HepG2 (cell line): ENCODE measurements around the gene JMJD6. TPM values are rescaled to one million over a fixed set of nuclear protein-coding genes. Genes with fewer than 3 reads are reported as not detected.

Experiments
- FOXO1 ChIP-seq: sonication (generic); formaldehyde crosslinking; IDR thresholded peaks from 2 replicates; pipeline ENCODE4 v1.4.0; 2020; ENCODE audit warnings: missing genetic modification reagents
- HOXA7 ChIP-seq: sonication (generic); formaldehyde crosslinking; IDR thresholded peaks from 2 replicates; pipeline ENCODE4 v1.8.1; 2022; ENCODE audit warnings: mild to moderate bottlenecking, missing genetic modification reagents, moderate library complexity
- JUNB ChIP-seq: sonication (generic); formaldehyde crosslinking; IDR thresholded peaks from 2 replicates; pipeline ENCODE4 v1.8.0; 2022; ENCODE audit warnings: missing genetic modification reagents, mild to moderate bottlenecking, borderline replicate concordance
- MAFK ChIP-seq, 2 experiments: IDR thresholded peaks in 1 of 2; conservative IDR thresholded peaks in 1 of 2; 2 replicates each; pipeline ENCODE4 v1.6.1; 2011; ENCODE audit warnings: improper control_type of control experiment in 2 of 2, low read length in 2 of 2
- MXD4 ChIP-seq: IDR thresholded peaks from 2 replicates; pipeline ENCODE4 v1.6.1; 2016; ENCODE audit warnings: mild to moderate bottlenecking, missing biosample characterization, missing genetic modification reagents
- NBN ChIP-seq: fragments of 450-650 bp; conservative IDR thresholded peaks from 2 replicates; pipeline ENCODE4 v1.6.1; 2017
- PLRG1 ChIP-seq: fragments of 450-650 bp; conservative IDR thresholded peaks from 2 replicates; pipeline ENCODE4 v1.6.1; 2016
- RFX3 ChIP-seq: IDR thresholded peaks from 2 replicates; pipeline ENCODE4 v1.6.1; 2016; ENCODE audit warnings: missing biosample characterization, missing genetic modification reagents
- SMARCC2 ChIP-seq: fragments of 450-650 bp; IDR thresholded peaks from 2 replicates; pipeline ENCODE4 v1.6.1; 2017; ENCODE audit warnings: antibody characterized with exemption, mild to moderate bottlenecking
- SMARCE1 ChIP-seq: fragments of 450-650 bp; IDR thresholded peaks from 2 replicates; pipeline ENCODE4 v1.6.1; 2017; ENCODE audit warnings: borderline replicate concordance
- U2AF2 ChIP-seq: fragments of 200-400 bp; formaldehyde crosslinking; IDR thresholded peaks from 2 replicates; pipeline ENCODE4 v1.6.1; 2017; ENCODE audit warnings: low read depth, mild to moderate bottlenecking, low read length
- ZNF20 ChIP-seq: sonication (generic); formaldehyde crosslinking; IDR thresholded peaks from 2 replicates; pipeline ENCODE4 v1.4.0; 2020; ENCODE audit warnings: mild to moderate bottlenecking, moderate library complexity, missing genetic modification reagents
- ZNF7 ChIP-seq: IDR thresholded peaks from 2 replicates; pipeline ENCODE4 v1.6.1; 2016; ENCODE audit warnings: missing biosample characterization, missing genetic modification reagents
- ZSCAN29 ChIP-seq: sonication (generic); formaldehyde crosslinking; conservative IDR thresholded peaks from 2 replicates; pipeline ENCODE4 v1.4.0; 2020; ENCODE audit warnings: mild to moderate bottlenecking, missing genetic modification reagents
- polyA plus RNA-seq, 8 experiments: library from polyadenylated mRNA; depleted of rRNA in 3 of 8; stranded (reverse) in 7 of 8; unstranded in 1 of 8; fragments of >200 nt; fragmentation: Illumina TruSeq in 4 of 8; extraction: Trizol in 4 of 8; gene quantifications; 2 replicates each; pipeline versions ENCODE4 v1.2.1 to v1.2.3, GENCODE V29; 2011 to 2016; ENCODE audit warnings: low read depth in 4 of 8, missing spikeins in 1 of 8, mixed read lengths in 1 of 8; ENCODE audit not compliant: insufficient read depth in 1 of 8
- total RNA-seq, 5 experiments: library from RNA; depleted of rRNA; stranded (reverse); fragments of >200 nt; fragmentation: Illumina TruSeq; extraction: Trizol; gene quantifications; 2 replicates each; pipeline ENCODE4 v1.2.3, GENCODE V29; 2016; ENCODE audit warnings: low read depth in 1 of 5
- TF ChIP-seq, protein P1 (sequence below): IDR thresholded peaks from 2 replicates; pipeline ENCODE4 v1.4.0; 2020; ENCODE audit warnings: mild to moderate bottlenecking, missing genetic modification reagents
- TF ChIP-seq, protein P2 (sequence below), 2 experiments: IDR thresholded peaks; 2 replicates each; pipeline ENCODE4 v1.6.1; 2011 to 2012; ENCODE audit warnings: low read length in 2 of 2, borderline replicate concordance in 1 of 2, low read depth in 1 of 2, mild to moderate bottlenecking in 1 of 2, moderate library complexity in 1 of 2
- TF ChIP-seq, protein P3 (sequence below): sonication (generic); formaldehyde crosslinking; IDR thresholded peaks from 2 replicates; pipeline ENCODE4 v1.9.0; 2021; ENCODE audit warnings: missing genetic modification reagents, borderline replicate concordance
- TF ChIP-seq, protein P4 (sequence below): IDR thresholded peaks from 2 replicates; pipeline ENCODE4 v1.6.1; 2016; ENCODE audit warnings: missing compliant biosample characterization, missing genetic modification reagents, borderline replicate concordance

The JMJD6 gene
- total and polyA plus RNA-seq, 2 of the 13 experiments (the other 11 are each of a cell fraction or from before 2014, with no cell fraction given) = 33.6 to 41.0 TPM

DNA sequence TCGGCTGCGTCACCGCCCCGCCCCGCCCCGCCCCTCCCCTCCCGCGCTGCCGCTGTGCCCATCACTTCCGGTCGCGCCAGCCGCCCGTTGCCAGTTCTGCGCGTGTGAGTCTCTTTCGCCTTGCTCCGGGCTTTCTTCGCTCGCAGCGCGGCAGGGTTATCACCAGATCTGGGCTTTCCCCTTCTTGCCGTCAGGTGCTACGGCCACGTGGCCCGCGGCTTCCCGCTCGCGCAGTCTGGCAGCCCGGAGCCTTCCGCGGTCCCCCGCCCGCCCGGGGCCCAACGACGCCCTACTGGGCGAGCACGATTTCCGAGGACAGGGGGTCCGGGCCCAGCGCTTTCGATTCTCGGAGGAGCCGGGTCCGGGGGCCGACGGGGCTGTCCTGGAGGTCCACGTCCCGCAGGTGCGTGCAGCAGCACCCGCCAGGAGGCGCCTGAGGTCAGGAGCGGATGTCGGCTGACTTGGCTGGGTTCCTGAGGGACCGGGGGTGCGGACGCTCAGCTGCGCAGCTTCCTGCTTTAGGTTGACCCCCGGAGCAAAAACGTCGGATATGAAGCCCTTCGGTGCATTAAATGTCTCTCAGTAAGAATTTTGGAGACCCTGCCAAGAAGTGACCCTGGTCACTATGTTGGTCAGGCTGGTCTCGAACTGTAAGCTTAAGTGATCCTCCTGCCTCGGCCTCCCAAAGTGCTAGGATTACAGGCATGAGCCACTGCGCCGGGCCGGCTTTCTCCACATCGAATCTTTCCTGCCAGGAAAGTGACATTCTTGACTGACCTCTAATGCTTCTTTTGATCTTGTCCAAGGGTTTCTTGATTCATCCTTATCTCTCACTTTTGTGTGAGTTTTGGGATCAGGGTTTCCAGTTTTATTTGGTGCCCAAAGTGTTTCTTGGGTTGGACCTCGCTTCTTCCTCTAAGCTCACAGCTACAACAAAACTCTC is 641 bp upstream of the JMJD6 start, which contains the start of gene METTL23 (continued):
- 0 out of 2 replicates have a peak, but pooled peaks have one; percentile 60 for TF ChIP-seq ZNF20 (CRISPR knock-in tag)
- TF ChIP-seq HOXA7 (CRISPR knock-in tag) = peak; percentile 68; the same call in 1 of the 2 replicates
- no peak for TF ChIP-seq ZNF7 (CRISPR knock-in tag)
- no peak for TF ChIP-seq SMARCC2
- no peak for TF ChIP-seq SMARCE1
- TF ChIP-seq, protein P1, sequence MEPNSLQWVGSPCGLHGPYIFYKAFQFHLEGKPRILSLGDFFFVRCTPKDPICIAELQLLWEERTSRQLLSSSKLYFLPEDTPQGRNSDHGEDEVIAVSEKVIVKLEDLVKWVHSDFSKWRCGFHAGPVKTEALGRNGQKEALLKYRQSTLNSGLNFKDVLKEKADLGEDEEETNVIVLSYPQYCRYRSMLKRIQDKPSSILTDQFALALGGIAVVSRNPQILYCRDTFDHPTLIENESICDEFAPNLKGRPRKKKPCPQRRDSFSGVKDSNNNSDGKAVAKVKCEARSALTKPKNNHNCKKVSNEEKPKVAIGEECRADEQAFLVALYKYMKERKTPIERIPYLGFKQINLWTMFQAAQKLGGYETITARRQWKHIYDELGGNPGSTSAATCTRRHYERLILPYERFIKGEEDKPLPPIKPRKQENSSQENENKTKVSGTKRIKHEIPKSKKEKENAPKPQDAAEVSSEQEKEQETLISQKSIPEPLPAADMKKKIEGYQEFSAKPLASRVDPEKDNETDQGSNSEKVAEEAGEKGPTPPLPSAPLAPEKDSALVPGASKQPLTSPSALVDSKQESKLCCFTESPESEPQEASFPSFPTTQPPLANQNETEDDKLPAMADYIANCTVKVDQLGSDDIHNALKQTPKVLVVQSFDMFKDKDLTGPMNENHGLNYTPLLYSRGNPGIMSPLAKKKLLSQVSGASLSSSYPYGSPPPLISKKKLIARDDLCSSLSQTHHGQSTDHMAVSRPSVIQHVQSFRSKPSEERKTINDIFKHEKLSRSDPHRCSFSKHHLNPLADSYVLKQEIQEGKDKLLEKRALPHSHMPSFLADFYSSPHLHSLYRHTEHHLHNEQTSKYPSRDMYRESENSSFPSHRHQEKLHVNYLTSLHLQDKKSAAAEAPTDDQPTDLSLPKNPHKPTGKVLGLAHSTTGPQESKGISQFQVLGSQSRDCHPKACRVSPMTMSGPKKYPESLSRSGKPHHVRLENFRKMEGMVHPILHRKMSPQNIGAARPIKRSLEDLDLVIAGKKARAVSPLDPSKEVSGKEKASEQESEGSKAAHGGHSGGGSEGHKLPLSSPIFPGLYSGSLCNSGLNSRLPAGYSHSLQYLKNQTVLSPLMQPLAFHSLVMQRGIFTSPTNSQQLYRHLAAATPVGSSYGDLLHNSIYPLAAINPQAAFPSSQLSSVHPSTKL (CRISPR knock-in tag) = no peak
- no peak for TF ChIP-seq ZSCAN29
- no peak for TF ChIP-seq FOXO1 (CRISPR knock-in tag)
- 0 out of 2 replicates have a peak, but pooled peaks have one; percentile 17 for TF ChIP-seq JUNB (CRISPR knock-in tag)
- TF ChIP-seq, protein P2, sequence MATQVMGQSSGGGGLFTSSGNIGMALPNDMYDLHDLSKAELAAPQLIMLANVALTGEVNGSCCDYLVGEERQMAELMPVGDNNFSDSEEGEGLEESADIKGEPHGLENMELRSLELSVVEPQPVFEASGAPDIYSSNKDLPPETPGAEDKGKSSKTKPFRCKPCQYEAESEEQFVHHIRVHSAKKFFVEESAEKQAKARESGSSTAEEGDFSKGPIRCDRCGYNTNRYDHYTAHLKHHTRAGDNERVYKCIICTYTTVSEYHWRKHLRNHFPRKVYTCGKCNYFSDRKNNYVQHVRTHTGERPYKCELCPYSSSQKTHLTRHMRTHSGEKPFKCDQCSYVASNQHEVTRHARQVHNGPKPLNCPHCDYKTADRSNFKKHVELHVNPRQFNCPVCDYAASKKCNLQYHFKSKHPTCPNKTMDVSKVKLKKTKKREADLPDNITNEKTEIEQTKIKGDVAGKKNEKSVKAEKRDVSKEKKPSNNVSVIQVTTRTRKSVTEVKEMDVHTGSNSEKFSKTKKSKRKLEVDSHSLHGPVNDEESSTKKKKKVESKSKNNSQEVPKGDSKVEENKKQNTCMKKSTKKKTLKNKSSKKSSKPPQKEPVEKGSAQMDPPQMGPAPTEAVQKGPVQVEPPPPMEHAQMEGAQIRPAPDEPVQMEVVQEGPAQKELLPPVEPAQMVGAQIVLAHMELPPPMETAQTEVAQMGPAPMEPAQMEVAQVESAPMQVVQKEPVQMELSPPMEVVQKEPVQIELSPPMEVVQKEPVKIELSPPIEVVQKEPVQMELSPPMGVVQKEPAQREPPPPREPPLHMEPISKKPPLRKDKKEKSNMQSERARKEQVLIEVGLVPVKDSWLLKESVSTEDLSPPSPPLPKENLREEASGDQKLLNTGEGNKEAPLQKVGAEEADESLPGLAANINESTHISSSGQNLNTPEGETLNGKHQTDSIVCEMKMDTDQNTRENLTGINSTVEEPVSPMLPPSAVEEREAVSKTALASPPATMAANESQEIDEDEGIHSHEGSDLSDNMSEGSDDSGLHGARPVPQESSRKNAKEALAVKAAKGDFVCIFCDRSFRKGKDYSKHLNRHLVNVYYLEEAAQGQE (IDR thresholded peaks at IDR 0.05; ENCODE audit: borderline replicate concordance in 1 of 2, low read depth in 1 of 2, low read length in 2 of 2) = peak in 1 of 2 experiments; percentile 9; a peak in 2 of 4 replicates
- no peak for TF ChIP-seq NBN
- TF ChIP-seq, protein P3, sequence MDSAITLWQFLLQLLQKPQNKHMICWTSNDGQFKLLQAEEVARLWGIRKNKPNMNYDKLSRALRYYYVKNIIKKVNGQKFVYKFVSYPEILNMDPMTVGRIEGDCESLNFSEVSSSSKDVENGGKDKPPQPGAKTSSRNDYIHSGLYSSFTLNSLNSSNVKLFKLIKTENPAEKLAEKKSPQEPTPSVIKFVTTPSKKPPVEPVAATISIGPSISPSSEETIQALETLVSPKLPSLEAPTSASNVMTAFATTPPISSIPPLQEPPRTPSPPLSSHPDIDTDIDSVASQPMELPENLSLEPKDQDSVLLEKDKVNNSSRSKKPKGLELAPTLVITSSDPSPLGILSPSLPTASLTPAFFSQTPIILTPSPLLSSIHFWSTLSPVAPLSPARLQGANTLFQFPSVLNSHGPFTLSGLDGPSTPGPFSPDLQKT (CRISPR knock-in tag) = peak; percentile 91; the same call in 1 of the 2 replicates
- no peak for TF ChIP-seq U2AF2
- TF ChIP-seq, protein P4, sequence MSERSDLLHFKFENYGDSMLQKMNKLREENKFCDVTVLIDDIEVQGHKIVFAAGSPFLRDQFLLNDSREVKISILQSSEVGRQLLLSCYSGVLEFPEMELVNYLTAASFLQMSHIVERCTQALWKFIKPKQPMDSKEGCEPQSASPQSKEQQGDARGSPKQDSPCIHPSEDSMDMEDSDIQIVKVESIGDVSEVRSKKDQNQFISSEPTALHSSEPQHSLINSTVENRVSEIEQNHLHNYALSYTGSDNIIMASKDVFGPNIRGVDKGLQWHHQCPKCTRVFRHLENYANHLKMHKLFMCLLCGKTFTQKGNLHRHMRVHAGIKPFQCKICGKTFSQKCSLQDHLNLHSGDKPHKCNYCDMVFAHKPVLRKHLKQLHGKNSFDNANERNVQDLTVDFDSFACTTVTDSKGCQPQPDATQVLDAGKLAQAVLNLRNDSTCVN (CRISPR knock-in tag) = no peak; the same call in none of the 2 replicates
- TF ChIP-seq MXD4 = peak; percentile 66; the same call in 1 of the 2 replicates
- no peak for TF ChIP-seq MAFK (conservative IDR thresholded peaks at IDR 0.05 in 1 of 2, IDR thresholded peaks at IDR 0.05 in 1 of 2; ENCODE audit: low read length in 2 of 2)
- no peak for TF ChIP-seq PLRG1
- TF ChIP-seq RFX3 (CRISPR knock-in tag) = no peak
